GM23338 (cell line): ENCODE results near the gene CCDC12. TPM values are rescaled to one million over a fixed set of nuclear protein-coding genes. Genes with fewer than 3 reads are reported as not detected.

Experiments used
- ATAC-seq: fragments of 200-7000 bp; cut with Tn5 transposase; 3 replicates; pipeline ENCODE4 v1.9.1; 2020
- DNase-seq: peaks from one replicate; pipeline ENCODE4 v3.0.0-alpha.2; 2015; ENCODE audit warnings: low spot score
- H2AFZ ChIP-seq: fragments of 200-600 bp; sonication (generic); 2 replicates; pipeline ENCODE4 v1.8.0; 2016; ENCODE audit warnings: antibody characterized with exemption, mild to moderate bottlenecking, moderate library complexity
- H3F3A ChIP-seq: fragments of 200-600 bp; sonication (generic); replicated peaks from 2 replicates; pipeline ENCODE4 v1.8.0; 2017; ENCODE audit warnings: antibody characterized with exemption, mixed run types, low read depth
- H3K27ac ChIP-seq: fragments of 200-600 bp; sonication (generic); 2 replicates; pipeline ENCODE4 v1.6.1; 2016; ENCODE audit warnings: low read depth
- H3K27me3 ChIP-seq: fragments of 200-600 bp; sonication (generic); 2 replicates; pipeline ENCODE4 v1.8.0; 2016; ENCODE audit warnings: mild to moderate bottlenecking, mixed run types, moderate library complexity; ENCODE audit not compliant: insufficient read depth
- H3K36me3 ChIP-seq: fragments of 200-600 bp; sonication (generic); 2 replicates; pipeline ENCODE4 v1.8.0; 2016; ENCODE audit warnings: mild to moderate bottlenecking; ENCODE audit not compliant: insufficient read depth
- H3K4me1 ChIP-seq: fragments of 200-600 bp; sonication (generic); 2 replicates; pipeline ENCODE4 v1.8.0; 2016; ENCODE audit warnings: mild to moderate bottlenecking, moderate library complexity; ENCODE audit not compliant: insufficient read depth
- H3K4me2 ChIP-seq: fragments of 200-600 bp; sonication (generic); 2 replicates; pipeline ENCODE4 v1.7.1; 2017; ENCODE audit warnings: mixed run types
- H3K4me3 ChIP-seq: fragments of 200-600 bp; sonication (generic); 2 replicates; pipeline ENCODE4 v1.6.1; 2016; ENCODE audit warnings: mixed run types
- H3K79me2 ChIP-seq: fragments of 200-600 bp; sonication (generic); replicated peaks from 2 replicates; pipeline ENCODE4 v1.8.0; 2017; ENCODE audit warnings: mild to moderate bottlenecking; ENCODE audit not compliant: insufficient read depth
- H3K9me2 ChIP-seq: fragments of 200-600 bp; sonication (generic); 2 replicates; pipeline ENCODE4 v1.8.0; 2017; ENCODE audit not compliant: insufficient read depth
- H4K20me1 ChIP-seq: fragments of 200-600 bp; sonication (generic); replicated peaks from 2 replicates; pipeline ENCODE4 v1.8.0; 2017; ENCODE audit warnings: mild to moderate bottlenecking; ENCODE audit not compliant: insufficient read depth
- H3K27ac Mint-ChIP-seq: 2 replicates; pipeline ENCODE4 v1.8.0; 2020; ENCODE audit warnings: inconsistent platforms, mild to moderate bottlenecking, moderate library complexity, mixed read lengths
- H3K27me3 Mint-ChIP-seq: 3 replicates; pipeline ENCODE4 v1.8.0; 2022; ENCODE audit warnings: low read depth, mild to moderate bottlenecking, moderate library complexity, mixed read lengths, inconsistent platforms; ENCODE audit not compliant: insufficient read depth, poor library complexity
- H3K36me3 Mint-ChIP-seq: 3 replicates; pipeline ENCODE4 v1.8.0; 2021; ENCODE audit warnings: low read depth, mild to moderate bottlenecking, inconsistent platforms, moderate library complexity, mixed read lengths
- H3K4me1 Mint-ChIP-seq: 3 replicates; pipeline ENCODE4 v1.8.0; 2020; ENCODE audit warnings: mild to moderate bottlenecking, inconsistent platforms, mixed read lengths
- H3K4me3 Mint-ChIP-seq: 3 replicates; pipeline ENCODE4 v1.8.0; 2021; ENCODE audit warnings: moderate library complexity, mild to moderate bottlenecking, inconsistent platforms, mixed read lengths
- H3K9me3 Mint-ChIP-seq: 3 replicates; pipeline ENCODE4 v1.8.0; 2020; ENCODE audit warnings: moderate library complexity, mild to moderate bottlenecking, inconsistent platforms, mixed read lengths
- CREB1 ChIP-seq: fragments of 250-450 bp; sonication (Bioruptor Pico); IDR thresholded peaks from 2 replicates; pipeline ENCODE4 v1.5.0; 2020; ENCODE audit warnings: low read depth, mild to moderate bottlenecking, moderate library complexity
- EZH2 ChIP-seq: fragments of 200-600 bp; sonication (generic); IDR thresholded peaks from one replicate; pipeline ENCODE4 v1.8.0; 2017; ENCODE audit warnings: antibody characterized with exemption, mild to moderate bottlenecking, low read depth; ENCODE audit not compliant: unreplicated experiment
- JUNB ChIP-seq: IDR thresholded peaks from one replicate; pipeline ENCODE4 v1.6.1; 2016; ENCODE audit warnings: antibody characterized with exemption; ENCODE audit not compliant: unreplicated experiment
- POLR2AphosphoS5 ChIP-seq: IDR thresholded peaks from 2 replicates; pipeline ENCODE4 v1.6.1; 2016; ENCODE audit warnings: antibody characterized with exemption, low read depth
- polyA plus RNA-seq: library from polyadenylated mRNA; unstranded; fragments of >200 nt; fragmentation: Nextera tagmentation; extraction: Ambion mirVana; gene quantifications from 2 replicates; pipeline ENCODE4 v1.2.1, GENCODE V29; 2016
- total RNA-seq: library from RNA; depleted of rRNA; stranded (reverse); fragments of >200 nt; shearing (Covaris generic); gene quantifications from 2 replicates; pipeline ENCODE4 v1.2.3, GENCODE V29; 2014
- TF ChIP-seq, protein P1 (sequence below): fragments of 250-450 bp; sonication (Bioruptor Pico); IDR thresholded peaks from 2 replicates; pipeline ENCODE4 v1.5.0; 2020; ENCODE audit warnings: mild to moderate bottlenecking, moderate library complexity
- TF ChIP-seq, protein P2 (sequence below): IDR thresholded peaks from 2 replicates; pipeline ENCODE4 v1.6.1; 2016; ENCODE audit warnings: antibody characterized with exemption
- TF ChIP-seq, protein P3 (sequence below): IDR thresholded peaks from one replicate; pipeline ENCODE4 v1.6.1; 2018; ENCODE audit warnings: antibody characterized with exemption; ENCODE audit not compliant: unreplicated experiment

Gene CCDC12
- total and polyA plus RNA-seq, 2 experiments from 2014 or later: 42.9 to 133 TPM

DNA sequence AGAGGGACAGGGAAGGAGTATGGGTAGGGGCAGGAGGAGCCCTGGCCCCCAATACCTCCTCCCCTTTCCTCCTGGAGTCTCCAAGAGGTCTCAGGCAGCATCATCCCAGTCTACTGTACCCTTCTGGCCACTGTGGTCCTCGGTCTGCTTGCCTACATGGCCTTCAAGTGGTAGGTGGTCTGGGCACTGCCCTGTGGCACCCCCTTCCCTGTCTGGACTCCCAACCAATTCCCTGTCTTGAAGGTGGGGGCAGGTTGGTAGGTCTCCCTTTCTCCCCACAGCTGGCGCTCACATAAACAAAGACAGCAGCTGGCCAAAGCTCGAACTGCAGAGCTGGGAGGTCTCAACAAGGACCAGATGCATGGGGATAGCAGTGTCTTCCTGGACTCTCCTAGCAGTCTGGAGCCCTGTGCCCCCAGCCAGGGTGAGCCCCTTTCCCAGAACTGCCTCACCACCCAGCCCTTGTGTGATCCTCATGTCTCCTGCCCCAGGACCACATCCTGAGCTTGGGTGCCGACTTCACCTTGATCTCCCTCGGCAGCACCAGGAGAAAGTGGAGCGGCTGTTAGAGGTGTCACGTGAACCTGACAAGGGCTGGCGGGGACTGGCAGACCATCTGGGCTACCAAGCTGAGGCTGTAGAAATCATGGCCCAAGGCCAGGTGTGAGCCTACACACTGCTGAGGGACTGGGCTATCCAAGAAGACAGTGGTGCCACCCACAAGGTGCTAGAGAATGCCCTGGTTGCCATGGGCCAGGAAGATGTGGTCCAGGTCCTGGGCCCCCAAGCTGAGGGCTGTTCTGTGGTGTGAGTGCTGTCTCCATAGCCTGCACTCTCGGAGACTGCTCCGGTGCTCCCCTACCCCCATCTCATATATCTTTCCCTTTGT is 36.0 kb upstream of the CCDC12 start:
- Mint-ChIP-seq H3K27me3 (peaks cover 5% of the 10 kb centered on the region), H3K4me3 (no peak overlapping the region)

DNA sequence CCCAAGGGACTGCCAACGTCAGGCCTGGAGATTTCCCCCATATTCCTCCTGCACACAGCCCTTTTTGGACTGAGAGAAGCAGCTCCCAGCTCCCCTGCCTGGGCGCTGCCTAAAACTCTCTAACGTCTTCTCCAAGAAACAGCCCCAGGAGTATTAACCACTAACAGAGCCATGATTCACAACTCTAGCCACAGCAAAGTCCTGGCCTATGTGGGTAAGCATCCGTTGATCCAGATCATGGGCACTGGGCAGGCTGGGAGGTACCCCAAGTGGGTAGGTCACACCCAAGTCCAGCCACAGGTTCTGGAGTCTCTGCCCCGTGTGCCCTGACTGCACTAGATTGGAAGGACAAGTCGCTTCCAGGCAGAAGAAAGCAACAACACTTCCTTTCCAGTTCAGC is 34.8 kb upstream of the CCDC12 start:
- H3K27me3 ChIP-seq: no peaks in the 10 kb centered on the region
- H3K9me2 ChIP-seq: peaks cover 9% of the 10 kb centered on the region; the same call in 1 of the 2 replicates
- Mint-ChIP-seq H3K4me3 (no peak overlapping the region; the same call in 2 of the 3 replicates), H3K27me3 (peaks cover 5% of the 10 kb centered on the region), H3K27ac (no peak overlapping the region), H3K36me3 (peaks cover 12% of the 10 kb centered on the region), H3K9me3 (no peaks in the 10 kb centered on the region), H3K4me1 (peaks cover 15% of the 10 kb centered on the region)
- H3K4me1 ChIP-seq: 0 out of 2 replicates have a peak, but pooled peaks cover 4% of the 10 kb centered on the region
- DNase-seq: no peak
- peaks cover 1% of the 10 kb centered on the region; the same call in 1 of the 2 replicates for H4K20me1 ChIP-seq
- no peak overlapping the region for H3K4me3 ChIP-seq
- no peak for ATAC-seq
- H3K4me2 ChIP-seq: no peak overlapping the region
- H3K79me2 ChIP-seq: no peaks in the 10 kb centered on the region
- no peak overlapping the region for H3K27ac ChIP-seq
- H3F3A ChIP-seq: peaks cover 10% of the 10 kb centered on the region; the same call in 1 of the 2 replicates
- H2AFZ ChIP-seq: no peak overlapping the region
- no peaks in the 10 kb centered on the region; the same call in 1 of the 2 replicates for H3K36me3 ChIP-seq
- TF ChIP-seq, protein P1, sequence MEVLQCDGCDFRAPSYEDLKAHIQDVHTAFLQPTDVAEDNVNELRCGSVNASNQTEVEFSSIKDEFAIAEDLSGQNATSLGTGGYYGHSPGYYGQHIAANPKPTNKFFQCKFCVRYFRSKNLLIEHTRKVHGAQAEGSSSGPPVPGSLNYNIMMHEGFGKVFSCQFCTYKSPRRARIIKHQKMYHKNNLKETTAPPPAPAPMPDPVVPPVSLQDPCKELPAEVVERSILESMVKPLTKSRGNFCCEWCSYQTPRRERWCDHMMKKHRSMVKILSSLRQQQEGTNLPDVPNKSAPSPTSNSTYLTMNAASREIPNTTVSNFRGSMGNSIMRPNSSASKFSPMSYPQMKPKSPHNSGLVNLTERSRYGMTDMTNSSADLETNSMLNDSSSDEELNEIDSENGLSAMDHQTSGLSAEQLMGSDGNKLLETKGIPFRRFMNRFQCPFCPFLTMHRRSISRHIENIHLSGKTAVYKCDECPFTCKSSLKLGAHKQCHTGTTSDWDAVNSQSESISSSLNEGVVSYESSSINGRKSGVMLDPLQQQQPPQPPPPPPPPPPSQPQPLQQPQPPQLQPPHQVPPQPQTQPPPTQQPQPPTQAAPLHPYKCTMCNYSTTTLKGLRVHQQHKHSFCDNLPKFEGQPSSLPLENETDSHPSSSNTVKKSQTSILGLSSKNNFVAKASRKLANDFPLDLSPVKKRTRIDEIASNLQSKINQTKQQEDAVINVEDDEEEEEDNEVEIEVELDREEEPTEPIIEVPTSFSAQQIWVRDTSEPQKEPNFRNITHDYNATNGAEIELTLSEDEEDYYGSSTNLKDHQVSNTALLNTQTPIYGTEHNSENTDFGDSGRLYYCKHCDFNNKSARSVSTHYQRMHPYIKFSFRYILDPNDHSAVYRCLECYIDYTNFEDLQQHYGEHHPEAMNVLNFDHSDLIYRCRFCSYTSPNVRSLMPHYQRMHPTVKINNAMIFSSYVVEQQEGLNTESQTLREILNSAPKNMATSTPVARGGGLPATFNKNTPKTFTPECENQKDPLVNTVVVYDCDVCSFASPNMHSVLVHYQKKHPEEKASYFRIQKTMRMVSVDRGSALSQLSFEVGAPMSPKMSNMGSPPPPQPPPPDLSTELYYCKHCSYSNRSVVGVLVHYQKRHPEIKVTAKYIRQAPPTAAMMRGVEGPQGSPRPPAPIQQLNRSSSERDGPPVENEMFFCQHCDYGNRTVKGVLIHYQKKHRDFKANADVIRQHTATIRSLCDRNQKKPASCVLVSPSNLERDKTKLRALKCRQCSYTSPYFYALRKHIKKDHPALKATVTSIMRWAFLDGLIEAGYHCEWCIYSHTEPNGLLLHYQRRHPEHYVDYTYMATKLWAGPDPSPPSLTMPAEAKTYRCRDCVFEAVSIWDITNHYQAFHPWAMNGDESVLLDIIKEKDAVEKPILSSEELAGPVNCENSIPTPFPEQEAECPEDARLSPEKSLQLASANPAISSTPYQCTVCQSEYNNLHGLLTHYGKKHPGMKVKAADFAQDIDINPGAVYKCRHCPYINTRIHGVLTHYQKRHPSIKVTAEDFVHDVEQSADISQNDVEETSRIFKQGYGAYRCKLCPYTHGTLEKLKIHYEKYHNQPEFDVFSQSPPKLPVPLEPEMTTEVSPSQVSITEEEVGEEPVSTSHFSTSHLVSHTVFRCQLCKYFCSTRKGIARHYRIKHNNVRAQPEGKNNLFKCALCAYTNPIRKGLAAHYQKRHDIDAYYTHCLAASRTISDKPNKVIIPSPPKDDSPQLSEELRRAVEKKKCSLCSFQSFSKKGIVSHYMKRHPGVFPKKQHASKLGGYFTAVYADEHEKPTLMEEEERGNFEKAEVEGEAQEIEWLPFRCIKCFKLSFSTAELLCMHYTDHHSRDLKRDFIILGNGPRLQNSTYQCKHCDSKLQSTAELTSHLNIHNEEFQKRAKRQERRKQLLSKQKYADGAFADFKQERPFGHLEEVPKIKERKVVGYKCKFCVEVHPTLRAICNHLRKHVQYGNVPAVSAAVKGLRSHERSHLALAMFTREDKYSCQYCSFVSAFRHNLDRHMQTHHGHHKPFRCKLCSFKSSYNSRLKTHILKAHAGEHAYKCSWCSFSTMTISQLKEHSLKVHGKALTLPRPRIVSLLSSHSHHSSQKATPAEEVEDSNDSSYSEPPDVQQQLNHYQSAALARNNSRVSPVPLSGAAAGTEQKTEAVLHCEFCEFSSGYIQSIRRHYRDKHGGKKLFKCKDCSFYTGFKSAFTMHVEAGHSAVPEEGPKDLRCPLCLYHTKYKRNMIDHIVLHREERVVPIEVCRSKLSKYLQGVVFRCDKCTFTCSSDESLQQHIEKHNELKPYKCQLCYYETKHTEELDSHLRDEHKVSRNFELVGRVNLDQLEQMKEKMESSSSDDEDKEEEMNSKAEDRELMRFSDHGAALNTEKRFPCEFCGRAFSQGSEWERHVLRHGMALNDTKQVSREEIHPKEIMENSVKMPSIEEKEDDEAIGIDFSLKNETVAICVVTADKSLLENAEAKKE: no peak
- TF ChIP-seq, protein P2, sequence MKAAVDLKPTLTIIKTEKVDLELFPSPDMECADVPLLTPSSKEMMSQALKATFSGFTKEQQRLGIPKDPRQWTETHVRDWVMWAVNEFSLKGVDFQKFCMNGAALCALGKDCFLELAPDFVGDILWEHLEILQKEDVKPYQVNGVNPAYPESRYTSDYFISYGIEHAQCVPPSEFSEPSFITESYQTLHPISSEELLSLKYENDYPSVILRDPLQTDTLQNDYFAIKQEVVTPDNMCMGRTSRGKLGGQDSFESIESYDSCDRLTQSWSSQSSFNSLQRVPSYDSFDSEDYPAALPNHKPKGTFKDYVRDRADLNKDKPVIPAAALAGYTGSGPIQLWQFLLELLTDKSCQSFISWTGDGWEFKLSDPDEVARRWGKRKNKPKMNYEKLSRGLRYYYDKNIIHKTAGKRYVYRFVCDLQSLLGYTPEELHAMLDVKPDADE: no peak
- TF ChIP-seq POLR2AphosphoS5 (no peak), EZH2 (no peak), JUNB (no peak)
- TF ChIP-seq, protein P3, sequence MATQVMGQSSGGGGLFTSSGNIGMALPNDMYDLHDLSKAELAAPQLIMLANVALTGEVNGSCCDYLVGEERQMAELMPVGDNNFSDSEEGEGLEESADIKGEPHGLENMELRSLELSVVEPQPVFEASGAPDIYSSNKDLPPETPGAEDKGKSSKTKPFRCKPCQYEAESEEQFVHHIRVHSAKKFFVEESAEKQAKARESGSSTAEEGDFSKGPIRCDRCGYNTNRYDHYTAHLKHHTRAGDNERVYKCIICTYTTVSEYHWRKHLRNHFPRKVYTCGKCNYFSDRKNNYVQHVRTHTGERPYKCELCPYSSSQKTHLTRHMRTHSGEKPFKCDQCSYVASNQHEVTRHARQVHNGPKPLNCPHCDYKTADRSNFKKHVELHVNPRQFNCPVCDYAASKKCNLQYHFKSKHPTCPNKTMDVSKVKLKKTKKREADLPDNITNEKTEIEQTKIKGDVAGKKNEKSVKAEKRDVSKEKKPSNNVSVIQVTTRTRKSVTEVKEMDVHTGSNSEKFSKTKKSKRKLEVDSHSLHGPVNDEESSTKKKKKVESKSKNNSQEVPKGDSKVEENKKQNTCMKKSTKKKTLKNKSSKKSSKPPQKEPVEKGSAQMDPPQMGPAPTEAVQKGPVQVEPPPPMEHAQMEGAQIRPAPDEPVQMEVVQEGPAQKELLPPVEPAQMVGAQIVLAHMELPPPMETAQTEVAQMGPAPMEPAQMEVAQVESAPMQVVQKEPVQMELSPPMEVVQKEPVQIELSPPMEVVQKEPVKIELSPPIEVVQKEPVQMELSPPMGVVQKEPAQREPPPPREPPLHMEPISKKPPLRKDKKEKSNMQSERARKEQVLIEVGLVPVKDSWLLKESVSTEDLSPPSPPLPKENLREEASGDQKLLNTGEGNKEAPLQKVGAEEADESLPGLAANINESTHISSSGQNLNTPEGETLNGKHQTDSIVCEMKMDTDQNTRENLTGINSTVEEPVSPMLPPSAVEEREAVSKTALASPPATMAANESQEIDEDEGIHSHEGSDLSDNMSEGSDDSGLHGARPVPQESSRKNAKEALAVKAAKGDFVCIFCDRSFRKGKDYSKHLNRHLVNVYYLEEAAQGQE: no peak

More for the DNA sequence above, 36.0 kb upstream of the CCDC12 start:
- H3K36me3 ChIP-seq: no peaks in the 10 kb centered on the region
- no peaks in the 10 kb centered on the region for H3K79me2 ChIP-seq
- Mint-ChIP-seq H3K27ac (no peak overlapping the region), H3K9me3 (no peaks in the 10 kb centered on the region), H3K4me1 (peaks cover 22% of the 10 kb centered on the region), H3K36me3 (peaks cover 20% of the 10 kb centered on the region)
- peaks cover 9% of the 10 kb centered on the region; the same call in 1 of the 2 replicates for H3K9me2 ChIP-seq
- H4K20me1 ChIP-seq: peaks cover 3% of the 10 kb centered on the region; the same call in 1 of the 2 replicates
- H2AFZ ChIP-seq: no peak overlapping the region
- H3K27me3 ChIP-seq: no peaks in the 10 kb centered on the region
- no peak for TF ChIP-seq CREB1 (CRISPR knock-in tag)
- no peak overlapping the region for H3K27ac ChIP-seq
- ATAC-seq (no peak), DNase-seq (no peak)
- H3K4me1 ChIP-seq: 0 out of 2 replicates have a peak, but pooled peaks cover 8% of the 10 kb centered on the region
- no peak overlapping the region for H3K4me2 ChIP-seq
- no peak overlapping the region for H3K4me3 ChIP-seq
- H3F3A ChIP-seq: peaks cover 10% of the 10 kb centered on the region; the same call in 1 of the 2 replicates
